GM18511 (cell line): ENCODE data around the gene MAGEA8.
A peak's percentile ranks its signal among the peaks of the same experiment; 100 is the strongest.
"Not testable (repeated sequence)": the region's sequence is repeated elsewhere in the genome, so short reads cannot be mapped to it uniquely, and the experiment has no call there.

Experiments
- ATAC-seq: cut with Tn5 transposase; IDR thresholded peaks from one replicate; pipeline ENCODE4 v1.9.1; 2021; ENCODE audit warnings: mild to moderate bottlenecking, moderate library complexity; ENCODE audit not compliant: unreplicated experiment

The MAGEA8 gene, protein sequence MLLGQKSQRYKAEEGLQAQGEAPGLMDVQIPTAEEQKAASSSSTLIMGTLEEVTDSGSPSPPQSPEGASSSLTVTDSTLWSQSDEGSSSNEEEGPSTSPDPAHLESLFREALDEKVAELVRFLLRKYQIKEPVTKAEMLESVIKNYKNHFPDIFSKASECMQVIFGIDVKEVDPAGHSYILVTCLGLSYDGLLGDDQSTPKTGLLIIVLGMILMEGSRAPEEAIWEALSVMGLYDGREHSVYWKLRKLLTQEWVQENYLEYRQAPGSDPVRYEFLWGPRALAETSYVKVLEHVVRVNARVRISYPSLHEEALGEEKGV

GRCh38 chrX:149881081-149881711 lies at the start of gene MAGEA8:
Gene MAGEA8, plus strand, starts transcription at chrX:149881183. Its CDS starts 3,090 bp downstream, at chrX:149884273.
- ATAC-seq, result peak; percentile 54

DNA sequence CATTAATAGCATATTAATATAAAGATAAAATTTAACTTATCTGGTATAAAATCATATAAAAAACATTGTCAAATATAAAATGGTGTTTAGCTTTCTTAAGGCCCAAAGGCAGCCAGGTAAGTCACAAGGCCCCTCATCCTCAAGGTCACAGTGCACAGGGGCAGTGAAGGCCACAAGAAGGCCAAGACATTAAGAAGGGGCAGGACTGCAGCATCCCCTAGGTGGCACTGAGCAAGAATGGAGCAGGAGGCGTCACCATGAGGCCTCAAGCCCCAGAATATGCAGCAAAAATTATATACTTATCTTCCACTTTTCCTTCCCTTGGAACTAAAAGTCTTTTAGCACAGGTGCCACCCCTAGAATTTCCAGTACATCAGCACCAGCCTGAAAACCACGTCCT lies 49.5 kb upstream of the MAGEA8 start:
- ATAC-seq, result no peak

DNA sequence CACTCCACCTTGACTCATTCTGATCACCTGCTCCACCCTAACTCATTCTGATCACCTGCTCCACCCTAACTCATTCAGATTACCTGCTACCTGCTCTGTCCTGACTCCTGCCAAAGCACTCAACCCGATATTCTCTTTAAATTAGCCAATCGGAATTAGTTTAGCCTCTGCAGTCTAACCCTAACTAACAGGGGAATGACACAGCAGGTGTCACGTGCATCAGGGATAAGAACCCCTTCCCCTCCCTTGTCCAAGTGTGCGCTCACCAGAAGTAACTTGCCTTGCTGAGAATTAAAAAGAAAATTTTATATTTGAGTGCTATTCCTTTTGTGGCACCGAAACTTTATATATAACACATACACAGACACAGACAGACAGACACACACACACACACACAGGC lies 44.3 kb upstream of the MAGEA8 start:
- ATAC-seq, result not testable (repeated sequence)

DNA sequence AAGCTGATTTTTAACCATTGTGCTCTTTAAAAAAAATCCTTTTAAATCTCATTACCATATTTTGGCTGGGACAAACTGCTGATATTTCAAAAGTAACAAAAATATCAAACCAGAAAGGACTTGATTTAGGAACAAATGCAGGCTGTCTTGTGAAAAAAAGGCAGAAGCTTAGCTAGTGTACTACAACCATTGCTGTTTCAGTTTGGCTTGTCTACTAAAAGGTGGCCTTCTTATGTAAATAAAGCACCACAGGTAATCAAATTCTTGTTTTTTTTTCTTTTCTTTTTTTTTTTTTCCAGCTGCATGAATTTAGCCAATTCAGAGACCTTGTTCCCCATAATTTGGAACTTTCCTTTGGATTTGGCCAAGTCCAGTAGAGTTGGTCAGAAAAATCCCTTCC lies 43.8 kb upstream of the MAGEA8 start:
- ATAC-seq, result no peak

GRCh38 chrX:149837639-149838038 lies 43.3 kb upstream of the MAGEA8 start:
- peak; percentile 90 for ATAC-seq

DNA sequence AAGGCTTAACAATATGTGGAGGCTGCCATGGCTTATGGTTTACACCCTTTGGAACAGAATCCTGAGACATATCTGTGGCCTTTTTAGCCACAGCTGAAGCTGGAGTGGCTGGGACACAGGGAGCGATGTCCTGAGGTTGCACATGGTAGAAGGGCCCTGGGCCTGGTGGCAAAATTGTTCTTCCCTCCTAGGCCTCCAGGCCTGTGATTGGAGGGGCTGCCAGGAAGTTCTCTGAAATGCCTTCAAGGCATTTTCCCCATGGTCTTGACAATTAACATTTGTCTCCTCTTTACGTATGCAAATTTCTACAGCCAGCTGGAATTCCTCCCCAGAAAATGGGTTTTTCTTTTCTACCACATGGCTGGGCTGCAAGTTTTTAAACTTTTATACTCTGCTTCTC lies 39.1 kb upstream of the MAGEA8 start:
- ATAC-seq, result no peak

DNA sequence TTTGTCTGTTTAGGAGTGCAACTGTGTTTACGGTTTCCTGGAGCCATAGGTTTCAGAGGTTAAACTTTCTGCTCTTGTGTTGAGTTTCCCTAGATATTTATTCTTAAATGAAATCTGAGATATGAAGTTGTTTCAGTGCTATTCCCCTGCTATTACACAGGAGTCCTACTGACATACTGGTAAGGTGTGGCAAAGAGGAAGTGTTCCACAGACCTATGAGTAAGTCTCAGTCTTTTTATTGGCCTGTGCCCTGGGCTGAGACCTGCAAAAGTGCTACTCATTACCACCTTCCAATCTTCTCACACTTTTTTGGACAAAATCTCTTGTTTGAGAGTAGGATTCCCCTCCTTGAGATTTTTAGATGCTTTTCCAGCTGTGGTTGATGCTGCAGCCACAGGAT lies 35.6 kb upstream of the MAGEA8 start:
- ATAC-seq, result peak; percentile 46

DNA sequence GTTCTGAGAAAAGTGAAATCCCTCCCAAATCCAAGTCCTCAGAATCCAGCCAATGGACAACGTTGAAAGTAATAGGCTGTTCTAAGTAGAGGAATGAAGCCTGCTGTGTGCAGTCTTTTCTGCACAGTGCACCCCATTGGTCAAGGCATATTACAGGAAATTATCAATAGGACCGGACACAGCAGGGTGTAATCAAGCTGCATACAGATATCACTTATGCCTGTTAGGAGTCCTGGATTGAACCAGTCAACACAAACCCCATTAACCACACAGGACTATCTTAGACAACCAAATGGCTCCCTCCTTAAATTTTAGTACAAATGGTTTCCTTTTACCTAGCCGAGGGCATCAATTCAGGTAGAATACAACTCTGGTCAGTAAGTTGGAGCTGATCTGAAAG lies 34.2 kb upstream of the MAGEA8 start:
- no peak for ATAC-seq

DNA sequence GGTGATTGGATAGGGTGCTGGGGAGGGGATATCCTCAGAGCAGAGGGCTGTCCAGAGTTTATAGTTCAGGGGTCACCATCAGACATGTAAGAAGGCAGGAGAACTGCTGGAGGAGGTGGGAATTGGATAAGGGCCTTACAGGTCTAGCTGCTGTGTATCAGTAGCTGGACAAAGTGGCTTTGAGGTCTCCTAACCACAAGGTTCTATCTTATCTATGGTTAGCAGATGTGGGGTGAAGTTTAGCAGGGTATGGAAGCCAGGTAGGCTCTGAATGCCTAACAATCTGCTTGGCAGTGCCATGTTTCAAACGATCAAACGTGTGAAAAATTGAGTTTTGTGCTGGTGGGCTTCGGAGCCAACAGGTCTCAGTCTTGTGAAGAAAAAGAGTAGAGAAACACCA lies 32.1 kb upstream of the MAGEA8 start:
- ATAC-seq, result no peak

GRCh38 chrX:149849787-149850186 lies 31.2 kb upstream of the MAGEA8 start:
- no peak for ATAC-seq

DNA sequence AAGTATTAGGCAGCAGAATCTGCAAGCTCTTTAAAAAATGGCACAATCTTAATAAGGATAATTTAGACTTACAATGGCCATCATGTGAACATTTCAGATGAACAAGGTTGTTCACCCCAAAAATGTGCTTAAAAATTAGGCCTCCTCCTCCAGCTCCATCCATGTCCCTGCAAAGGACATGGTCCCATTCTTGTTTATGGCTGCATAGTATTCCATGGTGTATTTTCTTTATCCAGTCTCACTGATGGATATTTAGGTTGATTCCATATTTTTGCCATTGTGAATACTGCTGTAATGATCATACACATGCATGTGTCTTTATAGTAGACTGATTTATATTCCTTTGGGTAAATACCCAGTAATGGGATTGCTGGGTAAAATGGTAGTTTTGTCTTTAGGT lies 29.1 kb upstream of the MAGEA8 start:
- ATAC-seq, result no peak

GRCh38 chrX:149853925-149854324 lies 27.1 kb upstream of the MAGEA8 start:
- ATAC-seq, result no peak

DNA sequence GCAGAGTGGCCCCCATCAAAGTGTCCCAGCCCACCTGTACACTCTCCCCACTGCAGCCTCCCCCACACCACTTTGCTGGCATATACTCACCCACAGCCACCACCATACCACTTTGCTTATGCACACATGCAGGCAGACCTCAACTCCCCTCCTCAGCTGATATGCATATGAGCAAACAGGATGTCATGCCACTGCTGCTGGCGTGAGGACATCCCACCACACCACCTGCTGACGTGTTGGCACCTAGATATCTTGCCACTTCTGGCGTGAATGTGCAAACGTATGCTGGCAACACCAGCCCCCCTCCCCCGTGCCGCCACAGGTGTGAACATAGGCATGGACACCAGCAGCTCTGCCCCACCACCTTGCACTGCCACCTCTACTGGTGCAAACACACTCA lies 22.4 kb upstream of the MAGEA8 start:
- ATAC-seq, result no peak

DNA sequence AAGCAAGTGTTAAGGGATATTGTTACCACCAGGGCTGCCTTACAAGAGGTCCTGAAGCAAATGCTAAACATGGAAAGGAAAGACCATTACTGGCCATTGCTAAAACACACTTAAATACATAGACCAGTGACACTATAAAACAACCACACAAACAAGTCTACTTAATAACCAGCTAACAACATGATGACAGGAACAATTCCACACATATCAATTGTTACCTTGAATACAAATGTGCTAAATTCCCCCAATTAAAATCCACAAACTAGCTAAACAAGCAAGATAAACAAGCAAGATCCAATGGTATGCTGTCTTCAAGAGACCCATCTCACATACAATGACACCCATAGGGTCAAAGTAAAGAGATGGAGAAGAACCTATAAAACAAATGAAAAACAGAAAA lies 20.5 kb upstream of the MAGEA8 start:
- no peak for ATAC-seq

DNA sequence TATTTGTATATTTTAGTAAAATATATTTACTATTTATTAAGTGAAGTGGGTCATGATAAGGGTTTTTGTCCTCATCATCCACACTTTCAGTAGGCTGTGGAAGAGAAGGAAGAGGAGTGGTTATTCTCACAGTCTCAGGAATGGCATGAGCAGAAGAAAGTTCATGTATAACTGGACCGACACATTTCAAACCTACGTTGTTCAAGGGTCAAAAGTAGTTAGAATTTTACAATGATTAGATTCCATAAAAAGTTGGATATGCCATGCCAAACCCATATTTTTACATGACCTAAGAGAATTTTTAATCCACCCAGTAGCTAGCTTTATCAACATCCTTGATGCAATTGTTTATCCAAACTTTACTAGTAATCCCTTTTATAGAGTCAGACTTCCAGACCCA lies 15.6 kb upstream of the MAGEA8 start:
- ATAC-seq, result no peak

DNA sequence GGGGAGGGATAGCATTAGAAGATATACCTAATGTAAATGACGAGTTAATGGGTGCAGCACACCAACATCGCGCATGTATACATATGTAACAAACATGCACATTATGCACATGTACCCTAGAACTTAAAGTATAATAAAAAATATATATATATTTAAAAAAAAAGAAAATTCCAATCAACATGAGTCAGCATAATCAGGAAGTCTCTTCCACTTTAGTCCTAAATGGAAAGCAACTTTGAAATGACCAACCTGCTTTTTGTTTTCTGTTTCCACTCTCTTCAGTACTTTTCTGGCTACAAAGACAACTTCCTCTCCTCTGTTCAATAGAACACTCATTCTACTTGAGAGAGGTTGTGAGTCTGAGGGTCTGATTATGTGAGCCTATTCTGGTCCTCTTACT lies 13.5 kb upstream of the MAGEA8 start:
- ATAC-seq, result no peak

DNA sequence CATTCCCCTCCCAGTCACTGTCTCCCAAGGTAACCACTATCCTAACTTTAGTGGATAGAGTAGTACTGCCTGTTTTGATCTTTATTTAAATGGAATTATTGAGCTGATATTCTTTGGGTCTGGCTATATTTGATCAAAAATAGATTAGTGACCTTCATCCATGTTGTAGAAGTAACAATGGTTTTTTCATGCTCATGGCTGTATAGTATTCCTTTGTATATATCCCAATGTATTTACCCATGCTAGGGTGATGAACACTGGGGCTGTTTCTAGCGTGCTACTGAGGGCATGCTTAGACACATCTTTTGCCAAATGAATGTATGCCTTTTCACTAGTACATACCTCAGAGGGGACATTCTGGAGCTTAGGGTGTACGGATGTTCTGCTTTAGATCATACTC lies 10.1 kb upstream of the MAGEA8 start:
- no peak for ATAC-seq

DNA sequence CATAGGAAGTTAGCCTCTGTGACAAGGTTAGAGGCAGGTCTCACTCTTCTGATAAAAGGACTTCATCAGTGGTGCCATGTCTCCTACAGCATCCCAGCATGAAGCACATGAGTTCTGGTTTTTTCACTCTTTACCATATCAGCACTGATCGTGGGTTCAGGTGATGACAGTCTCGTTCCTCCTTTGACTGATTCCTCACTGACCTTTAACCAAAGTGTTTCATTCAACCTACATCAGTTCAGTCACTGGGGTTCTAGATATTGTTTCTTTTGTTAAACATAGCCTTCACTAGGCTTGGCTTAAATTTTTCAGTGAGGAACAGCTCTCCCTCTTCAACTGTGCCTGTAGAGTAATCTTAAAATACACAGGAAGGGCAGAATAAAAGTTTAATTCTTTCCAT lies 9.6 kb upstream of the MAGEA8 start:
- no peak for ATAC-seq

DNA sequence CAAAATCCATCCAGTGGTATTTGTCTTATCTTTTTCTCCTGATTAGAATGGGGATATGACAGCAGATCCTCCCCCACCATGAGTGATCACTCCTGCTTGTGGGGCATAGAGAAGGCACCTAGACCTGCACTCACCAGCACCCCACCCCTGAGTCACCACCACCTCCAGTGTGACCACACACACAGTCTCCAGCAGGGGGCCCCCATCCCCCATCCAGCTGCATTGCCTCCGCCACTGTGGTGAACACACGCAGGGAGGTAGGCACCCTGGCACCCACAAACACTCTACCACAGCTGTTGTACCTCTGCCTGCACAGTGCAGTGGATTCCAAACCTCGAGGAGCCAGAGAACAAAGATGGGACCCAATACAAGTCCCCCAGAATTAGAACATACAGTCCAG lies 9.0 kb upstream of the MAGEA8 start:
- peak; percentile 100 for ATAC-seq

DNA sequence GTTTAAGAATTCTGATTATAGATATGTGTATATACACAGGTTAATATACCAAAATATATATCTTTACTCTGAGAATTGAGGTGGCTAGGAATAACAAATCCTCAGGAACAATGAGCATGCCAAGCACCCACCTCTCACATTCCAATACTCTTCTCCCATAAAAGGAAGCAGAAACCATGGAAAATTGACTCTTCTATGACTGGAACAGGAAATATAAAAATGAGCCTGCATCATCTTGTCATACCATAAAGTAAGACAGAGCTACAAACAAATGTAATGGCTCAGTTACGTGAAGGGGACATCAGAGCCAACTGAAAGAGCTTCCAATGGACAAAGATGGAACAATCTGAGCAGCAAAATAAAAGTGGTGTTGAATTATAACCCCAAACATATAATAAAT lies 3.8 kb upstream of the MAGEA8 start:
- ATAC-seq, result no peak

DNA sequence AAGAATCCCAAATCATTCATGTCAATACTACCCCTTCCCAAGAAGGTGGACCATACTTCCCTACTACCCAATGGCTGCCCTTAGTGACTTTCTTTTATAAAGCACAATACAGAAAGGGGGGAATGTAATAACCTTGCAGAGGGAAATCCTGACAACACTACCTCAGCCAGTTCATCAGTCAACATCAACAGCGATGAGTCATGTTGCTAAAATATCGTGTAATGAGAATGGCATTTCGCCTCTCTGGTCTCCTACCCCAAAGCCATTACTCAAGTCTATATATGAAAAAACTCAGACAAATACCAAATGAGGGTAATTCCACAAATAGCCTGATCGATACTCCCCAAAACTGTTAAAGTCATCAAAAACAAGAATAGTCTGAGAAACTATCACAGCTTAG lies 3.3 kb upstream of the MAGEA8 start:
- no peak for ATAC-seq

DNA sequence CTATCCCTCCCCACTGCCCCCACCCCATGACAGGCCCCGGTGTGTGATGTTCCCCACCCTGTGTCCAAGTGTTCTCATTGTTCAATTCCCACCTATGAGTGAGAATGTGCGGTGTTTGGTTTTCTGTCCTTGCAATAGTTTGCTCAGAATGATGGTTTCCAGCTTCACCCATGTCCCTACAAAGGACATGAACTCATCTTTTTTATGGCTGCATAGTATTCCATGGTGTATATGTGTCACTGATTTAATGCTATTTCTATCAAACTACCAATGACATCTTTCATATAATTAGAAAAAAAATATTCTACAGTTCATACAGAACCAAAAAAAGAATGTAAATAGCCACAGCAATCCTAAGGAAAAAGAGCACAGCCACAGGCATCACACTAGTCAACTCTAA lies 9.8 kb downstream of the MAGEA8 start:
- not testable (repeated sequence) for ATAC-seq

DNA sequence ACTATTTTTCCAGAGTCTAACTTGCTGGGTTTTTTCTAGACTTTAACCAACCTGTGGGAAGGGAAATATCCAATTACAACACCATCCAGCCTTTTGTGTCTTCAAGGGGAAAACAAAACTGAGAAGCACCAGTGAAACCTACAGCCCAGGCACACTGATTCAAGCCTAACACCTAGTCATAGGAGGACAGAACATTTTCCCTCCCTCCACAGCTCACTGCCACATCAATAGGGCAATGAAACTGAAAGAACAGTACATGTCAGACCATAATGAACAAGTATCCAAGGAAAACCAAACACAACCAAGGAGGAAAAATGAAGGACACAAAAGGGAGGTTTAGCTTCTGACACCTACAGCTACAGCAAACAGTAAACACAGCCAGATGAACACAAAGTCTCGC lies 17.6 kb downstream of the MAGEA8 start:
- ATAC-seq, result peak; percentile 56
